Endothelial cell (in vitro differentiated cells): Measurements from ENCODE around the gene VPS45. TPM values are rescaled to one million over a fixed set of nuclear protein-coding genes. Genes with fewer than 3 reads are reported as not detected.

Experiments
- DNase-seq: peaks from one replicate; pipeline ENCODE4 v3.0.0; 2021; ENCODE audit warnings: low spot score
- H3K27ac Mint-ChIP-seq: one replicate; pipeline ENCODE4 v1.8.0; 2021; ENCODE audit warnings: mixed read lengths, inconsistent platforms; ENCODE audit not compliant: unreplicated experiment
- H3K27me3 Mint-ChIP-seq: one replicate; pipeline ENCODE4 v1.8.0; 2021; ENCODE audit warnings: mild to moderate bottlenecking, moderate library complexity, mixed read lengths, inconsistent platforms; ENCODE audit not compliant: unreplicated experiment
- H3K36me3 Mint-ChIP-seq: one replicate; pipeline ENCODE4 v1.8.0; 2021; ENCODE audit warnings: mild to moderate bottlenecking, low read depth, mixed read lengths, inconsistent platforms; ENCODE audit not compliant: unreplicated experiment
- H3K4me1 Mint-ChIP-seq: one replicate; pipeline ENCODE4 v1.8.0; 2021; ENCODE audit warnings: mild to moderate bottlenecking, mixed read lengths, inconsistent platforms; ENCODE audit not compliant: unreplicated experiment
- H3K4me3 Mint-ChIP-seq: one replicate; pipeline ENCODE4 v1.8.0; 2021; ENCODE audit warnings: mild to moderate bottlenecking, mixed read lengths, inconsistent platforms; ENCODE audit not compliant: unreplicated experiment
- H3K9me3 Mint-ChIP-seq: one replicate; pipeline ENCODE4 v1.8.0; 2021; ENCODE audit warnings: mixed read lengths, inconsistent platforms; ENCODE audit not compliant: unreplicated experiment
- CTCF ChIP-seq: fragments of 200-600 bp; sonication (generic); IDR thresholded peaks from one replicate; pipeline ENCODE4 v1.5.0; 2021; ENCODE audit warnings: antibody characterized with exemption; ENCODE audit not compliant: unreplicated experiment
- long read RNA-seq: library from polyadenylated mRNA; unstranded; transcript quantifications from one replicate; pipeline ENCODE4 v2.0.0, GENCODE V29; 2020; ENCODE audit not compliant: unreplicated experiment
- total RNA-seq: library from RNA; stranded (reverse); fragmentation: NEBNext Ultra II Directional; extraction: Animal tissue kit (Norgen Biotek cat#: 25700); gene quantifications from one replicate; pipeline ENCODE4 v1.2.1, GENCODE V29; 2021; ENCODE audit not compliant: unreplicated experiment

VPS45 gene
- 32.5 TPM for total RNA-seq
- long read RNA-seq, transcript VPS45-202 (15 exons, 2,790 nt): major isoform, 10 of 19 reads
- long read RNA-seq, partial matches to known transcripts: 0 of 19 reads
- long read RNA-seq, other reads (novel, unspliced or antisense): 8 of 19 reads

- Mint-ChIP-seq H3K9me3 (no peaks in the 10 kb centered on the region), H3K27ac (peak within 1 kb of the TSS; percentile 96), H3K4me1 (peaks cover 10% of the 10 kb centered on the region), H3K4me3 (peak within 1 kb of the TSS; percentile 97), H3K36me3 (peaks cover 6% of the 10 kb centered on the region), H3K27me3 (no peaks in the 10 kb centered on the region)
- peak; percentile 90 for DNase-seq
- TF ChIP-seq CTCF: no peak
Measured at GRCh38 chr1:150067184-150068108, at the start of gene VPS45. Gene VPS45 (plus strand): TSS chr1:150067776. CDS start chr1:150067858, 82 bp downstream.

- Mint-ChIP-seq H3K4me1 (peaks cover 2% of the 10 kb centered on the region), H3K27me3 (peaks cover 1% of the 10 kb centered on the region), H3K36me3 (no peaks in the 10 kb centered on the region), H3K4me3 (no peak overlapping the region), H3K27ac (no peak overlapping the region), H3K9me3 (no peaks in the 10 kb centered on the region)
- DNase-seq: no peak
- TF ChIP-seq CTCF: no peak
Measured at GRCh38 chr1:150018165-150018564, 49.4 kb upstream of the VPS45 start.

GRCh38 chr1:150020711-150021110 lies 46.9 kb upstream of the VPS45 start:
- no peak for DNase-seq
- H3K27ac Mint-ChIP-seq: no peak overlapping the region

GRCh38 chr1:150021191-150021694 lies 46.3 kb upstream of the VPS45 start:
- TF ChIP-seq CTCF: no peak
- peaks cover 5% of the 10 kb centered on the region for H3K4me1 Mint-ChIP-seq
- no peaks in the 10 kb centered on the region for H3K9me3 Mint-ChIP-seq
- H3K27me3 Mint-ChIP-seq: no peaks in the 10 kb centered on the region
- no peak for DNase-seq
- H3K36me3 Mint-ChIP-seq: no peaks in the 10 kb centered on the region
- no peak overlapping the region for H3K27ac Mint-ChIP-seq
- no peak overlapping the region for H3K4me3 Mint-ChIP-seq

More at GRCh38 chr1:150020711-150021110, 46.9 kb upstream of the VPS45 start:
- no peaks in the 10 kb centered on the region for H3K36me3 Mint-ChIP-seq
- no peak for TF ChIP-seq CTCF
- H3K27me3 Mint-ChIP-seq: no peaks in the 10 kb centered on the region
- no peak overlapping the region for H3K4me3 Mint-ChIP-seq
- H3K9me3 Mint-ChIP-seq: no peaks in the 10 kb centered on the region
- peaks cover 2% of the 10 kb centered on the region for H3K4me1 Mint-ChIP-seq

- Mint-ChIP-seq H3K27ac (no peak overlapping the region), H3K27me3 (no peaks in the 10 kb centered on the region), H3K4me3 (no peak overlapping the region), H3K9me3 (no peaks in the 10 kb centered on the region), H3K4me1 (peaks cover 5% of the 10 kb centered on the region), H3K36me3 (no peaks in the 10 kb centered on the region)
- TF ChIP-seq CTCF: no peak
- no peak for DNase-seq
Measured at GRCh38 chr1:150022357-150022756, 45.2 kb upstream of the VPS45 start.
